Inflammatory macrophage treated with lipopolysaccharide for 4 hours (primary cell): ENCODE measurements around the gene RHOG.
"Not testable (repeated sequence)": the region's sequence is repeated elsewhere in the genome, so short reads cannot be mapped to it uniquely, and the experiment has no call there.

Experiments used
- DNase-seq: peaks from one replicate; pipeline ENCODE4 v3.0.0-alpha.2; 2020

RHOG gene

DNA sequence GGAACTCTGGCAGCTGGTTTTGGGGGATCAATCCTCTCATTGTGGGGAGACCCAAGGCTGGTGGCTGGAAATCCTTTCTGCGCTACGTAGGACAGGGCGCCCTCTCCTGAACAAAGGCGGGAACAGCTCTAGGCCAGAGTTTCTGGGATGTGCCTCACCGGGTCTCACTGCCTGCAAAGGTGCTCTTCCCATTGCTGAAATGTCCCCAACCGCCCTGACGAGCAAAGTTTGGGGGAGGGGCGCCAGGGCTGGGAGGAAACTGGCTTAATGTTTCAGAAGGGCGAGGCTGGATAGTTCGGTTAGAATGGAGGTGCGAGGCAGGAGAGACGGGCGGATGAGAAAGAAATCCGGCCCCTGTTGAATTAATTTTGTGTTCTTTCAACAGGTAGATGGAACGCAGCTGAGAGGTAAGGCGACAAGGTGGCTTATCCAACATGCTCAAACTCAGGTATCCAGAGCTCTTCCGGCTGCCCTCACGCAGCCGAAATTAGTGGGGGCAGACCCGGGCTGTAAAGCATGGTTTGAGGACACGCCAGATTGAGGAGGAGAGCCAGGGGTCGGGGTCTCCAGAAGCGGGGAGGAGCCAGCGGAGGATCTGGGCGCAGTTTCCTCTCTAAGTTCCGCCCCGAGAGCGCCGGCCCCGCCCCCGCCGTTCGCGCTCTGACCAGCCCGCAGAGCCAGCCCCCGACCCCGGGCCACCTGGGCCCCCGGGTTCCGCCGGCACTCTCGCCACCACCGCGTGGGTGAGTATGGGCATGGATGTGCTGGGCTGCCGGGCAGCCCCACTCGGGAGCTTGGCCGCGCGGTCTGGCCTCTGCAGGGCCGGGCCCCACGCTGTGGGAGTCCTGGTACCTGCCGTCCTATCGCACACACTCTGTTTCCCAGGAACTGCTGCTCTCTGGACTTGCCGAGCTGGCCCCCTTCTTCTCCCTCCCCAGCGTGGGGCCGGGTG lies 32.6 kb downstream of the RHOG start, which contains the start of gene PGAP2:
Gene PGAP2 (plus strand): TSS at position 652 of the 952 bp plus-strand sequence. CDS start 2,700 bp downstream, outside the sequence.
- DNase-seq: peak; percentile 64

DNA sequence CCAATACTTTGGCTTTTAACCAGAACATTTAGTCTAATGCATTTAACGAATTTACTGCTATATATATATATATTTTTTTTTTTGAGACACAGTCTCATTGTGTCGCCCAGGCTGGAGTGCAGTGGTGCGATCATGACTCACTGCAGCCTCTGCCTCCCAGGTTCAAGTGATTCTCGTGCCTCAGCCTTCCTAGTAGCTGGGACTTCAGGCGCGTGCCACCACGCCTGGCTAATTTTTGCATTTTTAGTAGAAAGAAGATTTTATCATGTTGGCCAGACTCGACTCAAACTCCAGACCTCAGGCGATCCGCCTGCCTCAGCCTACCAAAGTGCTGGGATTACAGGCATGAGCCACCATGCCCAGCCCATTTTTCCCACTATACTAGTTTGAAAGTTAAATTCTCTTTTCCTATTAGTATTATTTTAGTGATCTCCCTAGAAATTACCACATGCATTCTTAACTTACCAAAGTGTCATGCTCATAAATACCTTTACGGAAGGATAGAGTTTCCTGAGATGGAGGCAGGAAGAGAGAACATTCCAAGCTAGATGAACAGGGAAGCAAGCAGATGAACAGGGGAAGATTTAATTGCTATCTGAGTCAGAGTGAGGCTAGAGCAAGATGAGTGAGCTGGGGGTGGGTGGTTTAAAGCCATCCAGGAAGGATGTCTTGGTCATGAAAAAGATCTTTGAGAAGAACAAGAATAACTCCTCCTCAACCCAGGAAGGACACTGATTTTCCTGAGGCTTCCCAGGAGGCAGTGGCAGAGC lies 36.8 kb downstream of the RHOG start:
- no peak for DNase-seq

DNA sequence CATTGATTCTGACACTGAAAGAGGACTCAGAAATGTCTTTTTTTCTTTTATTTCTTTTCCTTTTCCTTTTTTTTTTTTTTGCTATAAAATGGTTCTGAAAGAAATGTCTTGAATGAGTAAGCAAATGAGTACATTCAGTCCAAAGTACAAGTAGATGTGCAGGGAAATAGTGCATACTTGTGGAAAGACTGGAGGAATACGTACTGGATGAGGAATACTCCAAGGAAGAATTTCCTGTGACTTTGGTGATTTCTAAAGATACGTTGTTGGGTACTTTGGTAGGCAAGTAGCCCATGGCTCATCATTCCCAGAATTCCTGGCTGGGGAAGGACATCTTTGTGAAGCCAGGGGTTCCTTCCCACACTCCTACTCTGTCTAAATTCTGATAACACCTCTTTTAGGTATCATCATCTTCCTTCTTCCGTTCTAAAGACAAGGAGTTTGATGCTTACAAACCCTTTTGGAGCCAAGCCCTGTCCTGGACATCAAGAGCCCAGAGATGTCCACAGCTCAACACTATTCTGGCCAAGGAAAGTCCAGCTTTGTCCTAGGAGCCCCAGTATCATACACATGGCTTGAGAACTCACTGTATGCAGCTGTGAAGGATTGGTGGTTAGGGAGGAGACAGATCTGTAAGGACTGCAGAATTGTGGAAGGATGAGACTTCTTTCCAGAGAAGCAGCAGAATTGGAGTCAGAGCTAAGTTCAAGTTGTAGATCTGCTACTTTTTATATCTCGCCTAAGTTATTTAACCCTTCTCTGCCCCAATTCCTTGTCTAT lies 38.6 kb downstream of the RHOG start:
- DNase-seq: no peak

DNA sequence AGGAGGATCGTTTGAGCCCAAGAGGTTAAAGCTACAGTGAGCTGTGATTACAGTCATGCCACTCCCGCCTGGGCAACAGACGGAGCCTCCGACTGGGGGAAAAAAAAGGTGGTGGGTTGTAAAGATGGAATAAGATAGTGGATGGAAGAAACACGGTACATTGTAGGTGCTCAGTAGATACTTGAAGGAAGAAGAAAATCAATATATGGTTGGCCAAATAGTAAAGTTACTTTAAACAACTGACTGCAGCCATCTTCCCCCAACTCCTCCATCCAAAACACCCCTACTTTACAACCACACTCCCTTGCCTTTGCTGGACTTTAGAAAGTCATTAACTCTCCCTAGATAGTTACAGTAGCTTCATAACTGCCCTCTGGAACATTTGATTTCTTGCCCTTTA lies 40.9 kb downstream of the RHOG start:
- DNase-seq: no peak

DNA sequence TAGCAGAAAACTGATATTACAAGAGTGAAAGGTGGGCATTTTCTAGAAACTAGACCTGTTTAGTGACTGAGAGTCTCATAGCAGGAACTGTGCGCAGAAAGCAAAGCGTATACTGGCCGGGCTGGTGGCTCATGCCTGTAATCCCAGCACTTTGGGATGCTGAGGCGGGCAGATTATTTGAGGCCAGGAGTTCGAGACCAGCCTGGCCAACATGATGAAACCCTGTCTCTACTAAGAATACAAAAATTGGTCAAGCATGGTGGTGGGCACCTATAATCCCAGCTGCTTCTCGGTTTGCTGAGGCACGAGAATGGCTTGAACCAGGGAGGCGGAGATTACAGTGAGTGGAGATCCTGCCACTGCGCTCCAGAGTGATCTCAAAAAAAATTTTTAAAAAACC lies 41.6 kb downstream of the RHOG start:
- no peak for DNase-seq

DNA sequence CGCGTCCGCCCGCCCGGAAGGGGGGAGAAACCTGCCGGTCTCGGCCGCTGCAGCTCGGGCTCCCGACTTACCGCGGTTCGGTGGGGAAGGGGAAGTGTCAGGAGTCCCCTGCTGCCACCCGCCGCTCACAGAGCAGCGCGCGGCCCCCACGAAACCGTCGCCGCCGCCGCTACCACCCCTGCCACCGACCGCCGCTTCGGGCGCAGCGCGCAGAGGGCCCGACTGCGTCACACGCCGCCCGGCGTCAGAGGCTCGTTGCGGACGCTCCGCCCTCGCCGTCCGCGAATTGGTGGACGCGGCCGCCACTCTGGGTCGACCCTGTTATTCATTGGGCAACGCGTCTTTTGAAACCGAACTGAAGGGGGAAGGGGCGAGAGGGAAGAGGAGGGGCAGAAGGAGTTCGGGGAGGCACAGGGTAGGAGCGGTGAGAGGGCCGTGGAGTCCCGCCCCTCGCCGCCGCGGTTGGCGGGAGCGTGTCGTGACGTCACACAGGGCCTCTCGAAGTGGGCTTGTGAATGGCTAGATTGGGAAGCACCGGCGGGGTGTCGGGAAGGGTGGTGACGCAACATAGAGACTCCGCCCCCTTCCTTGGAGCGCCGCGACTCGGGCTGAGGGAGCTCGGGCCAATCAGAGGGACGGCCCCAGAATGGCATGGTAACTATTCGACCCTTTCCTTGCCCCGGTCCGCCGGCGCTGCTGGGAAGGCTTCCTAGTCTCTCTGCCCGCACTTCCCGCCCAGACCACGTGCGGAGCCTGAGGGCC lies 43.2 kb downstream of the RHOG start, which contains the start of gene NUP98:
Gene NUP98 (minus strand): TSS at position 226 of the 762 bp plus-strand sequence. CDS start 15,437 bp downstream, outside the sequence.
- DNase-seq: peak; percentile 100

DNA sequence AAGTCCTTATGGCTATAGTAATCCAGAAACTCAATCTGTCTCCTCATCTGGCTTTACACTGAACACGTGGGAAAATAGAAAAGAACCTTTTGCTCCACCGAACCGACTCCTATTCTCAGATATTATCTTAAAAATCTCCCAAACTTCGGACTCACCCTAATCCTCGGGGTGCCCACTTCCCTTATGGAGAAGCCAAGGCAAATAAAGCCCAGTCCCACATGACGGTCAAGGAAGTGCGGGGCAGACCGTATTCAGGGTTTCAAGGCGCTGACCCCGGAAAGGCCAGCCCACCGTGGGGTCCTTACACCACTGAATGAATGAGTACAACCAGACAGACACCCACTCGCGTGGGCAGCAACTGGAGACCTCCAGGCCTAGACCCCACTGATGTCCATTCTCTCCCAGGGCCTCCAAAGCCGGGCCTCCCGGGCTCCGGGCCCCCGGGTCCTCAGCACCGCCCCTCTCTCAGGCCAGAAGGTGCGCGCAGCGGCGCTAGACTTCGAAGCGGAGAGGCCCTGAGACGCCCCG lies 43.9 kb downstream of the RHOG start:
- DNase-seq: peak; percentile 42

DNA sequence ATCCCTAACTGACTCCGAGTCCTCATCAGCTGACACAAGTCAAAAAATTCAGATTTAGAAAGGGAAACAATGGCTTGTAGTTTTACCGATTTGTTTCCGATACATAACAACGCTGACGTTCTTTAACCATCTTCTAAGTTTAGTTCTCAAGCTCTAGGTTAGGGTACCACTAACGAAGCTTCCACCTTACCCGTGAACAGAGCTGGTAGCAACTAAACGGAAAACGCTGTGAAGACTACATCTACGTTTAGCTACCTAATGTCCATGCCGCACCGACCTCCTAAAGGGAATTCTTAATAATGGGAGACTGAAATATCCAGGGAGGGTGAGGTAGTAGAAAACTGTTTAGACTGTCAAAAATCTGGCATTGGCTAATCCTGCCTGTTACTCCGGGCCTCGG lies 44.4 kb downstream of the RHOG start:
- no peak for DNase-seq

DNA sequence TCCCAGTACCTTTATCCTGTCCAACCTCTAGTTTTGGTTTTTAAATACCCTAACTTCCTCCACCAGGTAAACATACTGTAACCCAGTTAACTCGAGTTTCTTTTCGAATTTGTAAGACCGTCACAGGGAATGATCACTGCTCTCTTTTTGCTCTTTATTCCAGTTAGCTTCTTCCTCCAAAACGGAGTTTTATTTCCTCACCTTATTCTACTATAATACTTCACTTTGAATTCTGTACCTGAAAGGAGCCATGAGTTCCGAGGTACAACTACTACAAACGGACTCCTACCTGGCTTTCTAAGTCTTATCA lies 44.8 kb downstream of the RHOG start:
- DNase-seq: no peak

DNA sequence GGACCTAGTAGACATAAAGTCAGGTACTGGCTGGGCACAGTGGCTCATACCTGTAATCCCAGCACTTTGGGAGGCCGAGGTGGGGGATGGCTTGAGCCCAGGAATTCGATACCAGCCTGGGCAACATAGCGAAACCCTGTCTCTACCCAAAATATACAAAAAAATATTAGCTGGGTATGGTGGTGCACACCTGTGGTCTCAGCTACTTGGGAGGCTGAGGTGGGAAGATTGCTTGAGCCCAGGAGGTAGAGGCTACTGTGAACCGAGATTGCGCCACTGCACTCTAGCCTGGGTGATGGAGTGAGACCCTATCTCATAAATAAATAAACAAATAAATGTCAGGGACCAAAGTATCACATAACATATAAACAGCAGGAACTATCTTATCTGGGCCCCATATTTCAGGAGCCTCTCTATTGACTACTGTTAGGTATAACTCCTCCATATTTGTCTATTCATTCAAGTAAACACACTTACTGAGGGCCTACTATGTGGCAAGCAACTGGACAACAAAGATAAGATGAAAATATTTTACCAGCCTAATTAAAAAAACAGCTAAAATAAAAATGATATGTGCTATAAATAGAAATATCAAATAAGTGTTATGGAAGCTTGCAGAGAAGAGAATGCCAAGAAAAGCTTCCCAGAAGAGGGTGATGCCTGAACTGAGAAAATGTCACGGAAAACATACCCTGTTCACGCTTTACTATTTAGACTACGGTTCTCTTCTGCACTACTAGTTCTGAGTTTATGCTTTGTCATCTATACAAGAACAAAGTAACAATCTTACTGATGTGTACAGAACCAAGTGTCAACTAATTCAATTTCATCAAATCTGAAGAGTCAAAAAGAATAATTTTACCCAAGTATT lies 45.4 kb downstream of the RHOG start:
- DNase-seq: no peak

DNA sequence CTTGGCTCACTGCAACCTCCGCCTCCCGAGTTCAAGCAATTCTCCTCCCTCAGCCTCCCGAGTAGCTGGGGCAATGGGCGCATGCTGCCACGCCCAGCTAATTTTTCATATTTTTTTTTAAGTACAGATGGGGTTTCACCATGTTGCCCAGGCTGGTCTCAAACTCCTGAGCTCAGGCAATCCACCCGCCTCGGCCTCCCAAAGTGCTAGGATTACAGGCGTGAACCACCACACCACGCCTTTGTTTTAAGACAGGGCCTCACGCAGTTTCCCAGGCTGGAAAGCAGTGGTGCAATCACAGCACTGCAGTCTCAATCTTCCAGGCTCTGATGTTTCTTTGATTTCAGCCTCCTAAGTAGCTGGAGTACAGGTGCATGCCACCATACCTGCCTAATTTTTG lies 46.4 kb downstream of the RHOG start:
- not testable (repeated sequence) for DNase-seq

DNA sequence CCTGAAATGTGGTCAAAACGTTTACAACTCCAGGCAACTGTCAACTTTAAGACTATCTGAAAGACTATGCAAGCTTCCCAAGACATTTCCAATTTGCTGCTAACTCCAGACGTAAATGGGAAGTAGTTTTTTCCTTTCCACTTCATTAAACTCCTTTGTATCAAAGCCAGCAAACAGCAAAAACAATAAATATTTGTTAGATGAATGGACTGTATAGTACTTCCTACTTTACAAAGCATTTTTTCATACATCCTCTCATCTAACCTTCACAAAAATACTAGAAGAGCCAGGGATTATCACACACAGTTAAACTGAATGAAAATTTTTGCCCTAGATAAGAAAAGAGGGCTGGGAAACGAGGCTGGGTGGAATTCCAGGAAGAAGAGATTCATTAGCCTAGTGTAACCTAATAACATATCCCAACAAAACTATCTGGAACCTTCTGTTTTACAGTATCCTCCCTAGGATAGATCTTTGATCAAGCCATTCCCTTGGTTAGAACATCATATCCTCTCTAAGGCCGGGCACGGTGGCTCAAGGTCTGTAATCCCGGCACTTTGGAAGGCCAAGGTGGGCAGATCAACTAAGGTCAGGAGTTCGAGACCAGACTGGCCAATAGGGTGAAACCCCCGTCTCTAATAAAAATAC lies 53.9 kb downstream of the RHOG start:
- DNase-seq: no peak

DNA sequence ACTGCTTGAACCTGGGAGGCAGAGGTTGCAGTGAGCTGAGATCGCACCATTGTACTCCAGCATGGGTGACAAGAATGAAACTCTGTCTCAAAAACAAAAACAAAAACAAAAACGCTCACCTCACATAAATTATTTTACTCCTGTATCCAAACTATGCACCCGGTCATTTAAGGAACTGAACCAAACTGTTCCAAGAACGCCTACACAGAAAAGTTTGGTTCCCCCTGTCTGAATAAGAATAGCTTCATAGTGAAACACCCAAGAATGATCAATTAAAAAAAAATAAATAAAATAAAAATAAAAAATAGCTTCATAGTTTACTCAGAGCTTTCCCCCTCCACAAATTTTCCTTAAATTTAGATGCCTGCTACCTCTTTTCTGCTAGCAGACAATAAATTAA lies 57.1 kb downstream of the RHOG start:
- peak; percentile 77 for DNase-seq

DNA sequence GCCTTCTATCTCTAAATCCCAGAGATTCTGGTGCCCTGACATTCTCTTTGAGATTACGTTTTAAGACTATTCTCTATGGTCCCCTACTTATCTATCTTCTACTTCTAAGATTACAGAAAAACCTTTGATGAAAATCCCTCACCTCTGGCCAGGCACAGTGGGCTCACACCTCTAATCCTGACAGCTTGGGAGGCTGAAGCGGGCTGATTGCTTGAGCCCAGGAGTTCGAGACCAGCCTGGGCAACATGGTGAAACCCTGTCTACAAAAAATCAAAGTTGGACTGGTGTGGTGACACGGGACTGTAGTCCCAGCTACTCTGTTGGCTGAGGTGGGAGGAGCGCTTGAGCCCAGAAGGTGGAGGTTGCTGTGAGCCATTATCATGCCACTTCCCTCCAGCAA lies 57.8 kb downstream of the RHOG start:
- no peak for DNase-seq

DNA sequence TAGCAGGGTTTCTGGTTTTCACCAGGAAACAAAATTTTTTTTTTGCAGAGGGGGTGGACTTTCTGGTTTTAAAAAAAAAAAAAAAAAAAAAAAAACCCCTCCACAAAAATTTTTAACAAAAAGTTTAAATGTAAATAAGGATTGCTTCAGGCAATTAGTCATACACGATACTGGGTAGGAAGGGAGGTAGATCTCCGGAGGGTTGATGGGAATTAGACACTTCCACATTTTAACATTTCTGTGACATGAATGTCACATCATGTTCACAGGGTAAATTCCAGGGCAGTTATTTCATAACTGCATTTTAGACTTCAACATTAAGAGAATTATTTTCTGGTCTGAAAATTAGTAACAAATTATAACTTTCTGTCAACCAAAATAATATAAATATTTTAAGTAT lies 59.3 kb downstream of the RHOG start:
- DNase-seq: peak; percentile 96
